Activated naive CD8-positive, alpha-beta T cell treated with anti-CD3 and anti-CD28 coated beads, Interleukin-2, amount 50 U/mL, for 24 hours (primary cell): ENCODE results near the gene HEPHL1.

ENCODE experiments used
- ATAC-seq: fragments of 150-1000 bp; cut with Tn5 transposase; one replicate; pipeline ENCODE4 v1.10.0; 2021
- DNase-seq: peaks from one replicate; pipeline ENCODE4 v3.0.0; 2021
- H3K27ac Mint-ChIP-seq: one replicate; pipeline ENCODE4 v1.8.0; 2021; ENCODE audit warnings: mild to moderate bottlenecking, mixed read lengths
- H3K27me3 Mint-ChIP-seq: one replicate; pipeline ENCODE4 v1.8.0; 2021; ENCODE audit warnings: mixed read lengths
- H3K36me3 Mint-ChIP-seq: one replicate; pipeline ENCODE4 v1.8.0; 2021; ENCODE audit warnings: low read depth, mixed read lengths
- H3K4me1 Mint-ChIP-seq: one replicate; pipeline ENCODE4 v1.8.0; 2021; ENCODE audit warnings: mixed read lengths
- H3K4me3 Mint-ChIP-seq: one replicate; pipeline ENCODE4 v1.8.0; 2021; ENCODE audit warnings: mild to moderate bottlenecking, moderate library complexity, mixed read lengths
- H3K9me3 Mint-ChIP-seq: one replicate; pipeline ENCODE4 v1.8.0; 2021; ENCODE audit warnings: mixed read lengths

The HEPHL1 gene

GRCh38 chr11:94125407-94126115 lies 104.4 kb downstream of the HEPHL1 start:
- Mint-ChIP-seq H3K4me1 (peaks cover 18% of the 10 kb centered on the region), H3K4me3 (no peak overlapping the region), H3K36me3 (no peaks in the 10 kb centered on the region), H3K27ac (no peak overlapping the region), H3K9me3 (peaks cover 4% of the 10 kb centered on the region), H3K27me3 (no peaks in the 10 kb centered on the region)
- no peak for ATAC-seq
- no peak for DNase-seq

DNA sequence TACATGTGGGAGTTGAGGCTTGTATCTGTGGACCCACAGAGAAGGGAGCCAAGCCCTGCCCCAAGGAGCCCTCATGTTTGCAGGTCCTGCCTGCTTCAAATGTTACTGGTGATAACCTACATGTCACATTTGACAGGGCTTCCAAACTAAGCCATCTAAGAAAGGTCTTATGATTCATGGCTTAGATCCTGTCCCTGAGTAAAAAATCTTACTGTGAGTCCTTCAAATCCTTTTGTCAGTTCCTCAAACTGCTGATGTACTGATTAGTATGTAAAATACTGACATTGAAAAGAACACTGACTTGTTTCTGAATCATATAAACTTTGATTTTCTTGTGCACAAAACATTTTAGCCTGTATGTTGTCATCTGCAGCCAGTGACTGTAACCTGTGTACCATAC lies 106.5 kb downstream of the HEPHL1 start:
- ATAC-seq (no peak), DNase-seq (no peak)
- Mint-ChIP-seq H3K36me3 (no peaks in the 10 kb centered on the region), H3K27me3 (no peaks in the 10 kb centered on the region), H3K4me1 (peaks cover 18% of the 10 kb centered on the region), H3K9me3 (peaks cover 4% of the 10 kb centered on the region), H3K27ac (peak overlapping the region; percentile 90), H3K4me3 (peak overlapping the region; percentile 38)

DNA sequence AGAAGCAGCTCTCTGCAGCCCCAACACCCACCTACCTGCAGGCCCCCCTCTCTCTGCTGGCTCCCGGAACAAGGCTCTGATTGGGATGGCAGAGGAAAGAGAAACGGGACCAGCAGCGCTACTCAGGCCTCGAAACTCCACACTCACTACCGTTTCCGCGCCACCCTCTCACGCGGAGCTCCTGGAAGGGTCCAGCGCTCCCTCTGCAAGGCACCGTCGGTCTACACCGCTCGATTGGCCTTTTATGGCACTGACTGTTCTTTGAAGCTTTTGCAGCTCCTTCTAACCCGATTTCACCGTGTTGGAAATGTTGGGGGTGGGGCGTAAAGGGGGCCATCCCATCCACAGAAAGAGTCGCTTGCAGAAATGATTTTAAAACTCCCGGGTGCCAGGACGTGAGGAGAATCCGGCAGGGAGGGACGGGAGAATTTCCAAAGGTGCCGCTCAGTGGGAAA lies 107.2 kb downstream of the HEPHL1 start:
- H3K27ac Mint-ChIP-seq: peak overlapping the region; percentile 90
- DNase-seq: no peak
- no peaks in the 10 kb centered on the region for H3K27me3 Mint-ChIP-seq

DNA sequence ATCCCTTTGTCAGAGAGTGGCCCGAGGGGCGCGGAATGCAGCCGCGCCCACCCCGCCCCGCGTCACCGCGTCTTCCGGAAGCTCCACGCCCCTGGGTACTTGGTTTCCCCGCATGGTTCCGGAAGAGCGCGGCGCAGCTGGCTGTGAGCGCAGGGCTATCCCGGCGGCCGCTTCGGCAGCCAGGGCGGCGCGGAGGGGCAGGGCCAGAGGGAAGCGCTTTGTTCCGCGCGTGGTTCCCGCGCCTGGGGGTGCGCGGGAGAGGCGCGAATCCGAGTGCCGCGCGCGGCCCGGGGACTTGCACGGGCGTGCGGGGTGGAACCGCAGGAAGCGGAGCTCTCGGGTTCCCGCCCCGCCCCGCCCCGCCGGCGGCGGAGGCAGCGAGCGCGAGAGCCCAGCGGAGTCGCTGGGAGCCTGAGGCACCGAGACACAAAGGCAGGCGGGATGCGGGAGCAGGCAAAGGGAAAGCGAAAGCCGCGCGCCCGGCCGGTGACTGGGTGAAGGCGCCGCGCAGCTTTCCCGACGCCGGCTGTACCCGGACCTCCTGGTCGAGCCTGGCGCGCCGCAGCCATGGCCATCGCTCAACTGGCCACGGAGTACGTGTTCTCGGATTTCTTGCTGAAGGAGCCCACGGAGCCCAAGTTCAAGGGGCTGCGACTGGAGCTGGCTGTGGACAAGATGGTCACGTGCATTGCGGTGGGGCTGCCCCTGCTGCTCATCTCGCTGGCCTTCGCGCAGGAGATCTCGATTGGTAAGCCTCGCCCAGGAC lies 107.8 kb downstream of the HEPHL1 start, which contains the start of gene PANX1:
Gene PANX1 (plus strand): TSS at position 96 of the 766 bp plus-strand sequence. CDS start 472 bp downstream, at position 568.
- DNase-seq: peak; percentile 79
- H3K4me1 Mint-ChIP-seq: peaks cover 30% of the 10 kb centered on the region
- peak within 1 kb of the TSS; percentile 90 for H3K27ac Mint-ChIP-seq
- no peaks in the 10 kb centered on the region for H3K27me3 Mint-ChIP-seq
- H3K36me3 Mint-ChIP-seq: no peaks in the 10 kb centered on the region
- H3K9me3 Mint-ChIP-seq: peaks cover 4% of the 10 kb centered on the region
- ATAC-seq: peak; percentile 88
- H3K4me3 Mint-ChIP-seq: no peak within 1 kb of the TSS

More for the DNA sequence above, 107.2 kb downstream of the HEPHL1 start:
- peak; percentile 53 for ATAC-seq
- H3K4me3 Mint-ChIP-seq: no peak overlapping the region
- H3K9me3 Mint-ChIP-seq: peaks cover 4% of the 10 kb centered on the region
- peaks cover 24% of the 10 kb centered on the region for H3K4me1 Mint-ChIP-seq
- no peaks in the 10 kb centered on the region for H3K36me3 Mint-ChIP-seq

GRCh38 chr11:94129512-94130297 lies 108.6 kb downstream of the HEPHL1 start:
- H3K9me3 Mint-ChIP-seq: peaks cover 4% of the 10 kb centered on the region
- H3K4me3 Mint-ChIP-seq: no peak overlapping the region
- DNase-seq: no peak
- peak; percentile 23 for ATAC-seq
- no peaks in the 10 kb centered on the region for H3K36me3 Mint-ChIP-seq
- no peak overlapping the region for H3K27ac Mint-ChIP-seq
- peaks cover 37% of the 10 kb centered on the region for H3K4me1 Mint-ChIP-seq
- no peaks in the 10 kb centered on the region for H3K27me3 Mint-ChIP-seq

- Mint-ChIP-seq H3K4me1 (peaks cover 45% of the 10 kb centered on the region), H3K27ac (no peak overlapping the region), H3K4me3 (no peak overlapping the region), H3K9me3 (peaks cover 4% of the 10 kb centered on the region), H3K27me3 (no peaks in the 10 kb centered on the region), H3K36me3 (no peaks in the 10 kb centered on the region)
- ATAC-seq (no peak), DNase-seq (no peak)
Measured at GRCh38 chr11:94130298-94131046, 109.3 kb downstream of the HEPHL1 start.

- H3K36me3 Mint-ChIP-seq: peaks cover 4% of the 10 kb centered on the region
- H3K27ac Mint-ChIP-seq: no peak overlapping the region
- no peak for ATAC-seq
- no peak for DNase-seq
- no peaks in the 10 kb centered on the region for H3K27me3 Mint-ChIP-seq
- peaks cover 52% of the 10 kb centered on the region for H3K4me1 Mint-ChIP-seq
- no peak overlapping the region for H3K4me3 Mint-ChIP-seq
- H3K9me3 Mint-ChIP-seq: no peaks in the 10 kb centered on the region
Measured at GRCh38 chr11:94131047-94131717, 110.0 kb downstream of the HEPHL1 start.

DNA sequence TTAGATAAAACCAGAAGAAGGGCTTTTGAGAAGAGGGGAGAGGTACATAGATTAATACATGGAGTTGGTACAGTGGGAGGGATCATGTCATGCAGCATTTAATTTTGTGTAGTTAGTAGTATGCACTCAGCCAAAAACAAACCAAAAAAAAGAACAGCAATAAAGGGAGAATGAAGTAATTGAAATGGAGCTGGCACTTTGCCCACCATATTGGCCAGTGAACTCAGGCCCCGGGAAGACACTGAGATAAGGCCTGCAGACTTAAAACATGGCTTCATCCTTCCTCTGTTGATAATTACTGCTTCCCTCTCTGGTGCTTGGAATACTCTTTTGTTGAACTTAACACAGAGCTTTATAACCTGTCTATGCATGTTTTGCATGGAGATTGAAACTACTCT lies 110.6 kb downstream of the HEPHL1 start:
- Mint-ChIP-seq H3K36me3 (peaks cover 7% of the 10 kb centered on the region), H3K9me3 (no peaks in the 10 kb centered on the region), H3K4me3 (no peak overlapping the region), H3K27me3 (no peaks in the 10 kb centered on the region), H3K4me1 (peaks cover 57% of the 10 kb centered on the region), H3K27ac (no peak overlapping the region)
- ATAC-seq: no peak
- no peak for DNase-seq

DNA sequence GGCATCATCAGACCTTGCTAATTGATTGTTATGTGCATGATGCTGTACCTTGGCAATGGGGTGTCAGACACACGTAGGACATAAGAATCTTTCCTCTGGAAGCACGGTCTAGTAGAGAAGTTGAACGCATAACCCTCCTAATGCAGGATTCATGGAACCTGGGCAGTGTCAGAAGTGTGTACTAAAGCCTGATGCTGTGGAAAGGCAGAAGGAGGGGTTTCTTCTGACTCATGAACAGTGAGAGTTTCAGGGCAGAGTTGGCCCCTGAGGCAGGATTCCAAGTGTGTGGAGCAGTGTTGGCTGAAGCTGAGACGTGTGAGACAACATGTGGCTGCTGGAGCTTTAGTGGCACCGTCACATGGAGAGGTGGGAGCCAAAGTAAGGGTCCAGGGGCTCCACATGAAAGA lies 111.0 kb downstream of the HEPHL1 start:
- Mint-ChIP-seq H3K27ac (no peak overlapping the region), H3K27me3 (no peaks in the 10 kb centered on the region), H3K4me3 (no peak overlapping the region), H3K9me3 (no peaks in the 10 kb centered on the region), H3K4me1 (peaks cover 58% of the 10 kb centered on the region), H3K36me3 (peaks cover 11% of the 10 kb centered on the region)
- ATAC-seq (no peak), DNase-seq (no peak)

GRCh38 chr11:94132823-94133408 lies 111.8 kb downstream of the HEPHL1 start:
- no peak overlapping the region for H3K27ac Mint-ChIP-seq

GRCh38 chr11:94133752-94134151 lies 112.6 kb downstream of the HEPHL1 start:
- H3K27me3 Mint-ChIP-seq: no peaks in the 10 kb centered on the region
- no peak for ATAC-seq
- DNase-seq: no peak
- H3K4me3 Mint-ChIP-seq: no peak overlapping the region
- H3K27ac Mint-ChIP-seq: peak overlapping the region; percentile 2
- H3K36me3 Mint-ChIP-seq: peaks cover 14% of the 10 kb centered on the region
- H3K4me1 Mint-ChIP-seq: peaks cover 55% of the 10 kb centered on the region
- no peaks in the 10 kb centered on the region for H3K9me3 Mint-ChIP-seq

More at GRCh38 chr11:94132823-94133408, 111.8 kb downstream of the HEPHL1 start:
- no peak overlapping the region for H3K4me3 Mint-ChIP-seq
- DNase-seq: no peak
- peaks cover 54% of the 10 kb centered on the region for H3K4me1 Mint-ChIP-seq
- ATAC-seq: no peak
- no peaks in the 10 kb centered on the region for H3K27me3 Mint-ChIP-seq
- peaks cover 13% of the 10 kb centered on the region for H3K36me3 Mint-ChIP-seq
- no peaks in the 10 kb centered on the region for H3K9me3 Mint-ChIP-seq

- DNase-seq: peak; percentile 39
- Mint-ChIP-seq H3K4me3 (peak overlapping the region; percentile 45), H3K9me3 (no peaks in the 10 kb centered on the region), H3K36me3 (peaks cover 17% of the 10 kb centered on the region), H3K4me1 (peaks cover 64% of the 10 kb centered on the region), H3K27ac (peak overlapping the region; percentile 76), H3K27me3 (no peaks in the 10 kb centered on the region)
- ATAC-seq: peak; percentile 93
Measured at GRCh38 chr11:94134651-94135512, 113.7 kb downstream of the HEPHL1 start.
